Right ventricle myocardium superior (tissue), 1 donor: ENCODE data around the gene CSTPP1. TPM values are rescaled to one million over a fixed set of nuclear protein-coding genes. Genes with fewer than 3 reads are reported as not detected.
A peak's percentile ranks its signal among the peaks of the same experiment; 100 is the strongest.
"Not testable (repeated sequence)": the region's sequence is repeated elsewhere in the genome, so short reads cannot be mapped to it uniquely, and the experiment has no call there.

Source experiments
- ATAC-seq: fragments of 200-7000 bp; cut with Tn5 transposase; one replicate; pipeline ENCODE4 v1.9.1; 2020; ENCODE audit warnings: mild to moderate bottlenecking; ENCODE audit not compliant: poor library complexity
- DNase-seq: peaks from one replicate; pipeline ENCODE4 v3.0.0-alpha.2; 2020
- intact Hi-C: fragments of 100-400 bp; cut with DNase I; formaldehyde crosslinking; loops from one replicate; pipeline ENCODE4 v1.11.2; 2022
- total RNA-seq: library from RNA; stranded (reverse); fragmentation: NEBNext Ultra II Directional; extraction: Animal tissue kit (Norgen Biotek cat#: 25700); gene quantifications from one replicate; pipeline ENCODE4 v1.2.1, GENCODE V29; 2021
- donor health status: DM: no; HTN: yes; CAD: no; lungs with severe emphysema.

Gene CSTPP1
- total RNA-seq, 1 donor from 2014 or later = 10.0 TPM

- intact Hi-C loops = loop anchor here (5.0 kb wide), 1 partner anchor 178 kb away; no protein-coding TSS in a partner anchor
- no peak for DNase-seq
Observed at GRCh38 chr11:47178737-47179654, 242.4 kb downstream of the CSTPP1 start.

GRCh38 chr11:47179655-47179991, 243.1 kb downstream of the CSTPP1 start:
- intact Hi-C loops = loop anchor here (5.0 kb wide), 1 partner anchor 178 kb away; no protein-coding TSS in a partner anchor
- DNase-seq (no peak), ATAC-seq (no peak)

More at GRCh38 chr11:47178737-47179654, 242.4 kb downstream of the CSTPP1 start:
- ATAC-seq = no peak

- intact Hi-C loops = loop anchor here (5.0 kb wide), 1 partner anchor 77 kb away; the partner anchor contains the start of gene NR1H3
- no peak for DNase-seq
- no peak for ATAC-seq
Observed at GRCh38 chr11:47180006-47180787, 243.6 kb downstream of the CSTPP1 start.

DNA sequence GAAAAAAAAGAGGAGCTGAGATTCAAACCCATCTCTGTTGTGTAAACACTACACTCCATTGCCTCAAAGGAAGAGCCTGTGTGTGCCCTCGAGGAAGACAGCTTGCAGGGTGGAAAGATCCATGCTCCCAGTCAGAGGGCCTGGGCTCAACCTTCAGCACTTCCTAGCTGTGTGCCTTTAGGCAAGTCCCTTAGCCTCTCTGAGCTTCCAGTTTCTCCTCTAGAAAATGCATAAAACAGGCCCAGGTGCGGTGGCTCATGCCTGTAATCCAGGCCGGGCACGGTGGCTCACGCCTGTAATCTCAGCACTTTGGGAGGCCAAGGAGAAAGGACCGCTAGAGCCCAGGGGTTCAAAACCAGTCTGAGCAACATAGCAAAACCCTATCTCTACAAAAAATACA, 244.7 kb downstream of the CSTPP1 start:
- no peak for ATAC-seq
- DNase-seq = no peak
- intact Hi-C loops = loop anchor here (5.0 kb wide), 1 partner anchor 76 kb away; the partner anchor contains the start of gene NR1H3

DNA sequence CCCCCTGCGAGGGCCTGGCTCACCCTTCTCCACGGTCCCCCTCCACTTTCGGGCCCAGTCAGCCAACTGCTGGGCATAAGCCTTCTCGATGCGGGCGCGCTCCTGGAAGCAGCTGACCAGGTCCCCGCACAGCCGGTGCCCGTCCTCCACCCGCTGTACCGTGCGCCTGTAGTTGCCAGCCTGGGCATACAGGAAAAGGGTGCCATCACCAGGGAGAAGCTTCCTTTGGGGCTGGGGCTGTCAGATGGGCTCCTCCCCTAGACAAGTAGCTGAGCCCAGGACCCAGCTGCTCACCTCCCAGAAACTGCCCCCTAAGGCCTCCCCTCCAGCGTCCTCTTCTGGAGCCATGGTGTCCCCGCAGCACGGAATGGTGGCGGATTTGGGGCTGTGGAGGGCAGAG, 245.8 kb downstream of the CSTPP1 start:
- intact Hi-C loops = loop anchor here (5.0 kb wide), 1 partner anchor 75 kb away; the partner anchor contains the start of gene NR1H3
- DNase-seq (no peak), ATAC-seq (no peak)

DNA sequence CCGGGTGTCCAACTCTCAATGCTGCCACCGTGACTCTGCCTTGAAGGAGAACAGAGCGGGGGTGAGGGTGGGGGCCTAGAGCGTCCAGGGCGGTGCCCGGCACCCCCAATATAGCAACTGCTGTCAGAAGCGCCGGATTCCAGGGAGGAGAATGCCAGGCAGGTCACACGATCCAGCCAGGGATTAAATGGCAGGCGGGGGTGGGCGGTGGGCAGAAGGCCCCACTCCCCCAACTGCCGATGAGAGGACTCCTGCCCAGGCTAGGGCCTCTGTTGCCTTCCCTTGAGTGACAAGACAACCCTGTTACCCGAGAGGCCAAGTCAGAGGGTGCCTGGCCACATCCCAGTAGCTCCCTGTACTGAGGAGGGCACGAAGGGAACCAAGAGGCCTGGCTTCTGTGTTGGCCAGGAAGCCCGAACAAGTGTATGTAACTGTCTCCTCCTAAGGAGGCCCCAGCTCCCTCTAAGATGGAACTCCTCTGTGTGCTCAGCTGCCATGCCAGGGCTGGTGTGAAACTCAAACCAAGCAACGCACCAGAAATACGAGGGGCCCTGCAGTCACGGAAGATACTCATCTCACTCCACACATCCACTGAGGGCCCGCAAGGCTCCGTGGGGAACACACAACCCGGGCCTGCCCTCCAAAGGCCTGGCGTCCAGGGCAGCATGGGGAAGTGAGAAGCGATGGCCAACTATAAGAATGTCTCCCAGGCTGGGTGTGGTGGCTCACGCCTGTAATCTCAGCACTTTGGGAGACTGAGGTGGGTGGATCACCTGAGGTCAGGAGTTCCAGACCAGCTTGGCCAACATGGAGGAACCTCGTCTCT, 246.7 kb downstream of the CSTPP1 start:
- peak; percentile 53 for DNase-seq
- no peak for ATAC-seq
- intact Hi-C loops = loop anchor here (5.0 kb wide), 1 partner anchor 74 kb away; the partner anchor contains the start of gene NR1H3

DNA sequence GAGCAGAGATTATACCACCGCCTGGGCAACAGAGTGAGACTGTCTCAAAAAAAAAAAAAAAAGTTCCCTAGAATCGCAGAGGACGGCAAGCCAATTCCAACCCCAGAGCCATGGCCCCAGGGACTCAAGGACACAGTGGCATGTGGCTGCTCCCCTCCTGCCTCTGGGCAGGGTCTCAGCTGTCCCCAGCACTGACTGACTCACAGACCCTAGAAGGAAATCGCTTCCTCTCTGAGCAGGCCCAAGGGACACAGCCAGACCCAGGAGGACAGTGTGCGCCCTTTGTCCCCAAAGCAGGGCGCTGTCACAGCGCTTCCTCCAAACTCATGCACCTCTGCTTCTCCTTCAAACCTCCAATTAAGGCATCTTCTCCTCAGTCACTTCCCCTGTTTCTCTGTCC, 247.4 kb downstream of the CSTPP1 start:
- intact Hi-C loops = loop anchor here (5.0 kb wide), 1 partner anchor 73 kb away; the partner anchor contains the start of gene NR1H3
- ATAC-seq = no peak

GRCh38 chr11:47184711-47185304, 248.2 kb downstream of the CSTPP1 start:
- intact Hi-C loops = loop anchor here (5.0 kb wide), 1 partner anchor 72 kb away; the partner anchor contains the start of gene NR1H3
- peak; percentile 59 for DNase-seq
- ATAC-seq = peak; percentile 2

More for the DNA sequence above, 247.4 kb downstream of the CSTPP1 start:
- no peak for DNase-seq

GRCh38 chr11:47185305-47186075, 248.9 kb downstream of the CSTPP1 start:
- intact Hi-C loops = no loop called here
- DNase-seq (peak; percentile 78), ATAC-seq (peak; percentile 42)

GRCh38 chr11:47186076-47186699, 249.6 kb downstream of the CSTPP1 start, which contains the start of gene PACSIN3:
Gene PACSIN3 (minus strand): TSS chr11:47186434. CDS start chr11:47182727, 3,707 bp downstream.
- DNase-seq = peak; percentile 70
- intact Hi-C loops = no loop called here
- peak; percentile 63 for ATAC-seq

GRCh38 chr11:47186700-47187695, 250.4 kb downstream of the CSTPP1 start:
- intact Hi-C loops = no loop called here

GRCh38 chr11:47187723-47188122, 251.2 kb downstream of the CSTPP1 start:
- no peak for ATAC-seq
- intact Hi-C loops = no loop called here
- no peak for DNase-seq

More at GRCh38 chr11:47186700-47187695, 250.4 kb downstream of the CSTPP1 start:
- peak; percentile 53 for ATAC-seq
- peak; percentile 75 for DNase-seq

- ATAC-seq = no peak
- no peak for DNase-seq
- intact Hi-C loops = no loop called here
Observed at GRCh38 chr11:47188259-47188658, 251.7 kb downstream of the CSTPP1 start.

GRCh38 chr11:47189100-47189834, 252.7 kb downstream of the CSTPP1 start:
- ATAC-seq (no peak), DNase-seq (no peak)
- intact Hi-C loops = no loop called here

GRCh38 chr11:47191137-47191536, 254.6 kb downstream of the CSTPP1 start:
- ATAC-seq, intact Hi-C loops, DNase-seq: not testable (repeated sequence)
